BE2C (cell line): Measurements from ENCODE around the gene NINJ2.
"Not testable (repeated sequence)": the region's sequence is repeated elsewhere in the genome, so short reads cannot be mapped to it uniquely, and the experiment has no call there.

Experiments
- DNase-seq: peaks from one replicate; pipeline ENCODE4 v3.0.0-alpha.2; 2020
- H3K27me3 ChIP-seq: fragments of 250-450 bp; sonication (Bioruptor Pico); 2 replicates; pipeline ENCODE4 v1.5.1; 2020; ENCODE audit warnings: mild to moderate bottlenecking
- H3K36me3 ChIP-seq: fragments of 250-450 bp; sonication (Bioruptor Pico); 2 replicates; pipeline ENCODE4 v1.5.1; 2020; ENCODE audit warnings: mild to moderate bottlenecking
- H3K4me1 ChIP-seq: fragments of 250-450 bp; sonication (Bioruptor Pico); 2 replicates; pipeline ENCODE4 v1.5.1; 2020
- H3K4me3 ChIP-seq: 2 replicates; pipeline ENCODE4 v1.5.1; 2011; ENCODE audit warnings: low read depth, low read length
- H3K9me3 ChIP-seq: fragments of 250-450 bp; sonication (Bioruptor Pico); 2 replicates; pipeline ENCODE4 v1.5.1; 2020
- CTCF ChIP-seq: IDR thresholded peaks from 2 replicates; pipeline ENCODE4 v1.5.1; 2012; ENCODE audit warnings: mild to moderate bottlenecking, low read depth, low read length

NINJ2 gene

DNA sequence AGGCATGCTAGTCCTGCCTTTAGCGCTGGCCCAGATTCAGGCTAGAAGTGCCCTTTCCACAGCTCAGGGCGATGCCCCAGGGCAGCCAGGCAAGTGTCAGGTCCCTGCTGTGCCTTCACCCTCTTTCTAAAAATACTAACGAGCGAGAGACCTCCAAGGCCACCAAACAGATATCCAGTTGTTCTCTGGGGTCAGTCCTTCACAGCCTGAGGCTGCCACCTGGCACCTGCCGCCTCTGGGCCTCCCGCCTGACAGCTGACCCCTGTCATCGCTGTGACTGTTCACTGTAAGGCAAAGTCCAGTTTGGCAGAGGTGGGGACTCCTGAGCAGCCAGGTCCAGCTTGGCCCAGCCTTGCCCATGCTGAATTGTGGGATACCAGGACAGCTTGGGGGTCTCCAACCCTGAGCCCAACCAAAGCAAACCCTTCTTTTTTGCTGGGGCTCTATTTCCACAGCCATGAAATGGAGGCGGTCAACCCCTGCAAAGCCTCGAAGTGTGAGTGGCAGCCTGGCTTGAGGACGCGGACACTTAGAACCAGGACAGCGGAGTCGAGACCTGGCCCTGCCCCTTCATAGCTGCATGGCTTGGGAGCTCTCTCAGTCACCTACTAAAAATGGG, 79.9 kb downstream of the NINJ2 start:
- Histone ChIP-seq H3K4me1 (peaks cover 5% of the 10 kb centered on the region), H3K36me3 (no peaks in the 10 kb centered on the region), H3K9me3 (no peaks in the 10 kb centered on the region), H3K4me3 (no peak overlapping the region), H3K27me3 (no peaks in the 10 kb centered on the region)
- TF ChIP-seq CTCF, result no peak
- DNase-seq, result no peak

DNA sequence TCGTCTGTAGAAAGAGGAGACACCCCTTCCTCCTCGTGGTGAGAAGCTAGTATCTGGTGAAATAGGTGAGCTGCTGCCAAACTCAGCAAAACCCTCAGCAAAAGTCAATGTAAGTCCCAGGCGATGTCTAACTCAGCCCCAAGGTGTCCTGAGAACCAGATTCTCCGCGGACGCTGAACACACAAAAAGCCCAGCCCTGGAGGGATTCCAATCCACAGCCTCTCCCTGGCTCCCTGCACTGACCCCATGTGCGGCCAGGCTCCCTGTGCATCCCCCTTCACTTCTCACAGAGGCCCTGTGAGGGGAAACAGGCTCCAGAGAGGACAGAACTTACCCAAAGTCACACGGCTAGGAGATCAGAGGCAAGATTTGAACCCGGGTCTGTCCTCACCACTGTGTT, 81.5 kb downstream of the NINJ2 start:
- DNase-seq, result no peak
- H3K4me3 ChIP-seq, result no peak overlapping the region

GRCh38 chr12:581321-581720, 81.9 kb downstream of the NINJ2 start:
- TF ChIP-seq CTCF, result no peak
- DNase-seq, result no peak
- Histone ChIP-seq H3K4me3 (no peak overlapping the region), H3K9me3 (no peaks in the 10 kb centered on the region), H3K27me3 (no peaks in the 10 kb centered on the region), H3K36me3 (no peaks in the 10 kb centered on the region), H3K4me1 (peaks cover 10% of the 10 kb centered on the region)

More for the DNA sequence above, 81.5 kb downstream of the NINJ2 start:
- no peaks in the 10 kb centered on the region for H3K36me3 ChIP-seq
- H3K27me3 ChIP-seq, result no peaks in the 10 kb centered on the region
- no peak for TF ChIP-seq CTCF
- H3K9me3 ChIP-seq, result no peaks in the 10 kb centered on the region
- peaks cover 8% of the 10 kb centered on the region for H3K4me1 ChIP-seq

DNA sequence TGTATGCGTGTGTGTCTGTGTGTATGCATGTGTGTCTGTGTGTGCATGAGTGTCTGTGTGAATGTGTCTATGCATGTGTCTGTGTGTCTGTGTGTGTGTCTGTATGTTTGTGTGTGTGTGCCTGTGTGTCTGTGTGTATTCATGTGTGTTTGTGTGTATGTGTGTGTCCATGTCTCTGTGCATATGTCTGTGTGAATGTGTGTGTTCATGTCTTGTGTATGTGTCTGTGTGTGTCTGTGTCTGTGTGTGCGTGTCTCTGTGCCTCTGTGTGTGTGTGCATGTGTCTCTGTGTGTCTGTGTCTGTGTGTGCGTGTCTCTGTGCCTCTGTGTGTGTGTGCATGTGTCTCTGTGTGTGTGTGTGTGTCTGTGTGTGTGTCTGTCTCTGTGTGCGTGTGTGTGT, 82.4 kb downstream of the NINJ2 start:
- Histone ChIP-seq H3K4me3 (no peak overlapping the region), H3K9me3 (no peaks in the 10 kb centered on the region), H3K36me3 (no peaks in the 10 kb centered on the region), H3K4me1 (peaks cover 13% of the 10 kb centered on the region), H3K27me3 (no peaks in the 10 kb centered on the region)
- no peak for TF ChIP-seq CTCF
- no peak for DNase-seq

- Histone ChIP-seq H3K27me3 (no peaks in the 10 kb centered on the region), H3K4me1 (peaks cover 20% of the 10 kb centered on the region), H3K4me3 (no peak overlapping the region), H3K36me3 (no peaks in the 10 kb centered on the region), H3K9me3 (no peaks in the 10 kb centered on the region)
- no peak for TF ChIP-seq CTCF
- no peak for DNase-seq
Measured at GRCh38 chr12:579420-580110, 83.7 kb downstream of the NINJ2 start.

- no peak for DNase-seq
- no peak overlapping the region for H3K4me3 ChIP-seq
Measured at GRCh38 chr12:578748-579419, 84.4 kb downstream of the NINJ2 start.

GRCh38 chr12:577994-578747, 85.1 kb downstream of the NINJ2 start:
- not testable (repeated sequence) for H3K9me3 ChIP-seq, DNase-seq, H3K4me3 ChIP-seq, H3K36me3 ChIP-seq, H3K27me3 ChIP-seq
- H3K4me1 ChIP-seq, result peaks cover 20% of the 10 kb centered on the region

More at GRCh38 chr12:578748-579419, 84.4 kb downstream of the NINJ2 start:
- no peaks in the 10 kb centered on the region for H3K36me3 ChIP-seq
- H3K27me3 ChIP-seq, result no peaks in the 10 kb centered on the region
- no peaks in the 10 kb centered on the region for H3K9me3 ChIP-seq
- no peak for TF ChIP-seq CTCF
- H3K4me1 ChIP-seq, result peaks cover 20% of the 10 kb centered on the region
